DOHH2 (cell line): Measurements from ENCODE around the gene NGEF.

ENCODE experiments used
- H3F3A ChIP-seq: fragments of 200-600 bp; sonication (generic), shearing (Covaris generic); 2 replicates; pipeline ENCODE4 v1.6.0; 2016; ENCODE audit warnings: antibody characterized with exemption, mild to moderate bottlenecking; ENCODE audit not compliant: control insufficient read depth, insufficient read depth
- H3K27ac ChIP-seq: fragments of 200-600 bp; sonication (generic); 2 replicates; pipeline ENCODE4 v1.5.1; 2014; ENCODE audit warnings: low read depth, mild to moderate bottlenecking, low read length, moderate library complexity
- H3K27me3 ChIP-seq: fragments of 200-600 bp; sonication (generic); 2 replicates; pipeline ENCODE4 v1.6.1; 2014; ENCODE audit warnings: mild to moderate bottlenecking, low read length, mixed read lengths; ENCODE audit not compliant: control insufficient read depth
- H3K36me3 ChIP-seq: fragments of 200-600 bp; sonication (generic); 2 replicates; pipeline ENCODE4 v1.6.1; 2014; ENCODE audit warnings: mild to moderate bottlenecking, low read length, moderate library complexity, mixed read lengths; ENCODE audit not compliant: control insufficient read depth
- H3K4me1 ChIP-seq: fragments of 200-600 bp; sonication (generic); 2 replicates; pipeline ENCODE4 v1.6.1; 2014; ENCODE audit warnings: mild to moderate bottlenecking, low read length, mixed read lengths; ENCODE audit not compliant: control insufficient read depth
- H3K4me2 ChIP-seq: fragments of 200-600 bp; sonication (generic); 2 replicates; pipeline ENCODE4 v1.6.0; 2014; ENCODE audit warnings: mild to moderate bottlenecking, low read length, moderate library complexity
- H3K4me3 ChIP-seq: fragments of 200-600 bp; sonication (generic); 2 replicates; pipeline ENCODE4 v1.5.1; 2014; ENCODE audit warnings: mild to moderate bottlenecking, low read length, mixed read lengths
- H3K79me2 ChIP-seq: fragments of 200-600 bp; sonication (generic); 2 replicates; pipeline ENCODE4 v1.6.1; 2014; ENCODE audit warnings: mild to moderate bottlenecking, low read length, mixed read lengths; ENCODE audit not compliant: control insufficient read depth
- H3K9me2 ChIP-seq: fragments of 200-600 bp; sonication (generic); replicated peaks from 2 replicates; pipeline ENCODE4 v1.6.1; 2014; ENCODE audit warnings: mild to moderate bottlenecking, low read length, mixed read lengths; ENCODE audit not compliant: control insufficient read depth
- H3K9me3 ChIP-seq: fragments of 200-600 bp; sonication (generic); 2 replicates; pipeline ENCODE4 v1.6.1; 2014; ENCODE audit warnings: antibody characterized with exemption, low read length, mixed read lengths; ENCODE audit not compliant: control insufficient read depth, insufficient read depth
- H4K20me1 ChIP-seq: fragments of 200-600 bp; sonication (generic); 2 replicates; pipeline ENCODE4 v1.6.0; 2014; ENCODE audit warnings: low read depth, mild to moderate bottlenecking, antibody characterized with exemption, low read length, moderate library complexity; ENCODE audit not compliant: control insufficient read depth, insufficient read depth
- EZH2phosphoT487 ChIP-seq: fragments of 200-600 bp; sonication (generic); IDR thresholded peaks from 2 replicates; pipeline ENCODE4 v1.6.1; 2017; ENCODE audit warnings: borderline replicate concordance, mild to moderate bottlenecking, antibody characterized with exemption, low read length, moderate library complexity, mixed read lengths
- TF ChIP-seq, protein P1 (sequence below): fragments of 200-600 bp; sonication (generic); IDR thresholded peaks from one replicate; pipeline ENCODE4 v1.5.1; 2014; ENCODE audit warnings: antibody characterized with exemption, mild to moderate bottlenecking, low read depth, low read length; ENCODE audit not compliant: poor library complexity, severe bottlenecking

The NGEF gene

DNA sequence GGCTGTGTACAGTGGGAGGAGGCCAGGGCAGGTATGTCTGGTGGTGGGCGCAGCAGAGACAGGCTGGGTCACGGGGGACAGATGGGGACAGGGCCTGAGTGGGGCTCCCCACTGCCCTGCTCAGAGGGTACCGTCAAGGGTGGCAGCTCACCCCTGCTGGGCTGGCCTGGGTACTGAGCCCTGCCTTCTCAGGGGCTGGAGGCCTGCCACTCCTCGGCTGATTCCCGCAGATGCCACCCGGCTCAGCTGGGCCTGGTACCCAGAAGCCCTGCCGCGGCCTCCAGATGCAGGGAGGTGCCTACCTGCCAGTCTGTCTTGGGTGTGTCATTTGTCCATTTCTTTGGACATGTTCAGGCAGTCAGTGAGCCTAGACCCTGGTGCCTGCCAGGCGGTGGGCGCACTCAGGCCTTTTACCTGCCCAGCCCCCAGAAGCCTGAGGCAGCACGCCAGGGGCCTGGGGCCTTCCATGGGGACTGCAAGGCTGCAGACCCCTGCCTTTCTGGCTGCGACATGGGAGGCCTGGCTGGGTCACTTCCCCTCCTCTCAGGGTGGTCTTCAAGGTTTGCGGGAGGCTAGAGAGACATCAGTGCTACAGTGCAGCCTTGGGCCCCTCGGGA lies 139.7 kb downstream of the NGEF start:
- Histone ChIP-seq H3K36me3 (no peaks in the 10 kb centered on the region), H3K79me2 (no peaks in the 10 kb centered on the region), H3K27ac (no peak overlapping the region), H3K27me3 (peaks cover 16% of the 10 kb centered on the region), H3F3A (no peaks in the 10 kb centered on the region), H3K4me1 (peaks cover 8% of the 10 kb centered on the region), H3K9me3 (no peaks in the 10 kb centered on the region), H3K4me2 (no peak overlapping the region), H4K20me1 (no peaks in the 10 kb centered on the region), H3K4me3 (no peak overlapping the region), H3K9me2 (no peaks in the 10 kb centered on the region)
- no peak for TF ChIP-seq EZH2phosphoT487
- TF ChIP-seq, protein P1, sequence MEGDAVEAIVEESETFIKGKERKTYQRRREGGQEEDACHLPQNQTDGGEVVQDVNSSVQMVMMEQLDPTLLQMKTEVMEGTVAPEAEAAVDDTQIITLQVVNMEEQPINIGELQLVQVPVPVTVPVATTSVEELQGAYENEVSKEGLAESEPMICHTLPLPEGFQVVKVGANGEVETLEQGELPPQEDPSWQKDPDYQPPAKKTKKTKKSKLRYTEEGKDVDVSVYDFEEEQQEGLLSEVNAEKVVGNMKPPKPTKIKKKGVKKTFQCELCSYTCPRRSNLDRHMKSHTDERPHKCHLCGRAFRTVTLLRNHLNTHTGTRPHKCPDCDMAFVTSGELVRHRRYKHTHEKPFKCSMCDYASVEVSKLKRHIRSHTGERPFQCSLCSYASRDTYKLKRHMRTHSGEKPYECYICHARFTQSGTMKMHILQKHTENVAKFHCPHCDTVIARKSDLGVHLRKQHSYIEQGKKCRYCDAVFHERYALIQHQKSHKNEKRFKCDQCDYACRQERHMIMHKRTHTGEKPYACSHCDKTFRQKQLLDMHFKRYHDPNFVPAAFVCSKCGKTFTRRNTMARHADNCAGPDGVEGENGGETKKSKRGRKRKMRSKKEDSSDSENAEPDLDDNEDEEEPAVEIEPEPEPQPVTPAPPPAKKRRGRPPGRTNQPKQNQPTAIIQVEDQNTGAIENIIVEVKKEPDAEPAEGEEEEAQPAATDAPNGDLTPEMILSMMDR, result no peak

DNA sequence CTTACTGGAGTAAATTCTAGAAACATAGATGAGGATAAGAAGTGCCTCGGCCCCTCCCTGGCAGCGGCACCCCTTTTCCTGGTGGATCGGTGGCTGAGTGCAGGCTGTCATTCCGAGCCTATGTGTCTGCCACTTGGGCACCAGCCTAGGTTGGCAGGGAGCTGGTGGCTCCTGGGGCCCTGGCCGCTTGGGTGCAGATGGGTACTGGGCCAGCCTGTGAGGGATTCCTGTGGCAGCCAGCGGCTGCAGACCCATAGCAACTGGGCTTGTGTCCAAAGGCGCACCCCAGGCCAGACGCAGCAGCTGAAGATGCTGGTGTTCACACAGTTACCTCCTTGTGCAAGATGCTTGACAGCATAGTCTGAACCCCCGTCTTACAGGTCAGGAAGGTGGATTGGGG lies 140.2 kb downstream of the NGEF start:
- H3K27ac ChIP-seq, result no peak overlapping the region

DNA sequence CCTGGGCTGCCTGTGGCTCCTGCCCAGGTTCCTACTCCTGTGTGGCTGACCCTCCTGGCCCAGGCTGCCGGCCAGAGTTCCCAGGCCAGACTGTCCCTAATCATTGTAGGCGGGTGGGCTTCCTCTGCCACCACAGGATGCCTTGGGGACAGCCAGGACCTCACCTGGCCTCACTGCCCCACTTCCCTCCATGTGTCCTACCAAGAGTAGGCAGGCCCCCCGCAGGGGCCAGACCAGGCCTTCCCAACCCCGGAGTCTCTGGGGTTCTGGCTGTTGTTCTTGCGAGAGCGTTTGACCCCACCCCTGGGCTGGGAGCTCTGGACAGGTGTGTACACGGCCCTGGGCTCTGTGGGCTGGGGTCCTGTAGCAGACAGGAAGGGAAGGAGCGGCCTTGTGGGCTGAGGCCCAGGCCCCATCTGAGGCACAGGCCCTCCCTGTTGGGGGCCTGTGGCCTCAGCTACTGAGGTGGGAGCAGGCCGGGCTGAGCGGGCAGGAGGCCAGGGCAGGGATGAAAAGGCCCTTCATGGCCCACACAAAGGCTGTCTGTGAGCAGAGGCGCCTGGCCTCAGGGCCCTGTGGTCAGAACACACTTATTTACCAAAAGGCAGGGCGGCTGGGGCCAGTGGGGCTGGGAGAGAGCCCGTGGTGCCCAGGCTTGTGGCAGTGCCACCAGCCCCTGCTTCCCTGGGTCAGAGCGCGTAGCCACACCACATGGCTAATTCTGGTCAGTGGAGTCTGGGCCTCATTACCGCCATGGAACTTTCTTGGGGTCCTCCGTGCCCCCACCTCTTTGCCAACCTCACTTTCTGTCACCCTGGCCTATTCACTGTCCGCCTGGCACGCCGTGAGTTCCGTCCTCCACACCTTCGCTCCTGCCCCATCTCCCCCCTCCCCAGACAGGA lies 141.0 kb downstream of the NGEF start:
- H3K27me3 ChIP-seq, result peaks cover 13% of the 10 kb centered on the region
- no peaks in the 10 kb centered on the region for H4K20me1 ChIP-seq
- H3K9me2 ChIP-seq, result no peaks in the 10 kb centered on the region
- no peaks in the 10 kb centered on the region for H3K36me3 ChIP-seq
- H3F3A ChIP-seq, result no peaks in the 10 kb centered on the region
- H3K4me1 ChIP-seq, result peaks cover 8% of the 10 kb centered on the region
- H3K9me3 ChIP-seq, result no peaks in the 10 kb centered on the region
- no peaks in the 10 kb centered on the region for H3K79me2 ChIP-seq
- H3K4me3 ChIP-seq, result no peak overlapping the region
- H3K27ac ChIP-seq, result no peak overlapping the region
- no peak for TF ChIP-seq EZH2phosphoT487
- TF ChIP-seq, protein P1, result no peak
- H3K4me2 ChIP-seq, result no peak overlapping the region

More for the DNA sequence above, 140.2 kb downstream of the NGEF start:
- H3K9me3 ChIP-seq, result no peaks in the 10 kb centered on the region
- TF ChIP-seq EZH2phosphoT487, result no peak
- TF ChIP-seq, protein P1, result no peak
- no peaks in the 10 kb centered on the region for H3K9me2 ChIP-seq
- no peaks in the 10 kb centered on the region for H3F3A ChIP-seq
- H3K27me3 ChIP-seq, result peaks cover 16% of the 10 kb centered on the region
- no peaks in the 10 kb centered on the region for H3K79me2 ChIP-seq
- peaks cover 8% of the 10 kb centered on the region for H3K4me1 ChIP-seq
- no peak overlapping the region for H3K4me2 ChIP-seq
- H3K36me3 ChIP-seq, result no peaks in the 10 kb centered on the region
- no peaks in the 10 kb centered on the region for H4K20me1 ChIP-seq
- no peak overlapping the region for H3K4me3 ChIP-seq
